Measurements from ENCODE around the gene GTF2F2. TPM values are rescaled to one million over a fixed set of nuclear protein-coding genes. Genes with fewer than 3 reads are reported as not detected.

GTF2F2 gene
- polyA plus RNA-seq, 1 donor (not counting 4 experiments of a cell fraction or from before 2014, with no cell fraction given) = 55.5 TPM

- dilution Hi-C loops (cut with MboI; ENCODE audit: extremely low pct_ligation_motif_present, low sequenced_read_pairs) = no loop called here
- Histone ChIP-seq H2AFZ (ENCODE audit: control insufficient read depth, low read length) (no peak overlapping the region), H3K4me3 (ENCODE audit: control insufficient read depth in 2 of 3, extremely low read depth in 1 of 3, insufficient read depth in 2 of 3, low read depth in 1 of 3, low read length in 3 of 3) (no peak overlapping the region), H3K27ac (ENCODE audit: control insufficient read depth, insufficient read depth, low read length) (no peak overlapping the region), H3K9ac (ENCODE audit: control insufficient read depth, extremely low read depth, insufficient read depth, low read length) (no peak overlapping the region), H3K79me2 (ENCODE audit: control insufficient read depth, insufficient read depth, low read length) (no peaks in the 10 kb centered on the region), H3K9me3 (ENCODE audit: control insufficient read depth, low read depth, low read length) (no peaks in the 10 kb centered on the region), H3K36me3 (ENCODE audit: control insufficient read depth in 2 of 2, extremely low read depth in 1 of 2, insufficient read depth in 2 of 2, low read length in 2 of 2) (no peaks in the 10 kb centered on the region), H3K27me3 (ENCODE audit: control insufficient read depth, extremely low read depth, insufficient read depth, low read length) (no peaks in the 10 kb centered on the region), H3K4me2 (ENCODE audit: control insufficient read depth, extremely low read depth, insufficient read depth, low read depth, low read length) (no peak overlapping the region), H3K9me1 (ENCODE audit: control insufficient read depth, extremely low read depth, insufficient read depth, low read length) (no peaks in the 10 kb centered on the region), H4K20me1 (ENCODE audit: control insufficient read depth, extremely low read depth, insufficient read depth, low read length) (no peaks in the 10 kb centered on the region), H3K4me1 (ENCODE audit: control insufficient read depth, extremely low read depth, insufficient read depth, low read length) (no peaks in the 10 kb centered on the region)
- FAIRE-seq (no peak), DNase-seq (ENCODE audit: low read depth, low spot score) (no peak)
- TF ChIP-seq EZH2 (IDR thresholded peaks at IDR 0.05; ENCODE audit: low read length) = no peak
- TF ChIP-seq CTCF (optimal IDR thresholded peaks at IDR 0.05 in 1 of 3, IDR thresholded peaks at IDR 0.05 in 1 of 3, conservative IDR thresholded peaks at IDR 0.05 in 1 of 3; ENCODE audit: extremely low read depth in 1 of 3, insufficient read depth in 2 of 3, low read length in 3 of 3) = no peak
These were observed 19.6 kb upstream of the GTF2F2 start for GRCh38 chr13:45100573-45101262.

GRCh38 chr13:45101327-45102018, 18.8 kb upstream of the GTF2F2 start:
- H4K20me1 ChIP-seq (ENCODE audit: control insufficient read depth, extremely low read depth, insufficient read depth, low read length) = no peaks in the 10 kb centered on the region
- H3K4me3 ChIP-seq (ENCODE audit: control insufficient read depth in 2 of 3, extremely low read depth in 1 of 3, insufficient read depth in 2 of 3, low read depth in 1 of 3, low read length in 3 of 3) = no peak overlapping the region
- H3K9ac ChIP-seq (ENCODE audit: control insufficient read depth, extremely low read depth, insufficient read depth, low read length) = no peak overlapping the region
- no peaks in the 10 kb centered on the region for H3K36me3 ChIP-seq (ENCODE audit: control insufficient read depth in 2 of 2, extremely low read depth in 1 of 2, insufficient read depth in 2 of 2, low read length in 2 of 2)
- DNase-seq (ENCODE audit: low read depth, low spot score) (no peak), FAIRE-seq (no peak)
- H3K79me2 ChIP-seq (ENCODE audit: control insufficient read depth, insufficient read depth, low read length) = no peaks in the 10 kb centered on the region
- no peak overlapping the region for H3K27ac ChIP-seq (ENCODE audit: control insufficient read depth, insufficient read depth, low read length)
- H3K9me1 ChIP-seq (ENCODE audit: control insufficient read depth, extremely low read depth, insufficient read depth, low read length) = no peaks in the 10 kb centered on the region
- no peaks in the 10 kb centered on the region for H3K4me1 ChIP-seq (ENCODE audit: control insufficient read depth, extremely low read depth, insufficient read depth, low read length)
- H3K27me3 ChIP-seq (ENCODE audit: control insufficient read depth, extremely low read depth, insufficient read depth, low read length) = no peaks in the 10 kb centered on the region
- H3K4me2 ChIP-seq (ENCODE audit: control insufficient read depth, extremely low read depth, insufficient read depth, low read depth, low read length) = no peak overlapping the region
- H3K9me3 ChIP-seq (ENCODE audit: control insufficient read depth, low read depth, low read length) = no peaks in the 10 kb centered on the region
- dilution Hi-C loops (cut with MboI; ENCODE audit: extremely low pct_ligation_motif_present, low sequenced_read_pairs) = no loop called here
- no peak overlapping the region for H2AFZ ChIP-seq (ENCODE audit: control insufficient read depth, low read length)
- TF ChIP-seq CTCF (optimal IDR thresholded peaks at IDR 0.05 in 1 of 3, IDR thresholded peaks at IDR 0.05 in 1 of 3, conservative IDR thresholded peaks at IDR 0.05 in 1 of 3; ENCODE audit: extremely low read depth in 1 of 3, insufficient read depth in 2 of 3, low read length in 3 of 3) (no peak), EZH2 (IDR thresholded peaks at IDR 0.05; ENCODE audit: low read length) (no peak)
